HepG2 (cell line): Measurements from ENCODE around the gene EPS8L3. TPM values are rescaled to one million over a fixed set of nuclear protein-coding genes. Genes with fewer than 3 reads are reported as not detected.

Experiments used
- ATAC-seq: fragments of 200-7000 bp; cut with Tn5 transposase; 3 replicates; pipeline ENCODE4 v1.9.1; 2020; ENCODE audit warnings: mild to moderate bottlenecking, moderate library complexity
- BruUV-seq: library from RNA; stranded (reverse); fragments of 400-500 nt; replicated peaks from 2 replicates; lab custom pipeline; 2021; lab: Mats Ljungman, UMichigan
- CTCF ChIA-PET: fragments of 300-600 bp; formaldehyde crosslinking; extraction: SDS; loops from one replicate; lab custom pipeline; 2021; ENCODE audit warnings: low total read pairs, inconsistent platforms, low intra/inter-chr PET ratio; lab: Yijun Ruan, JAX
- POLR2A ChIA-PET: fragments of 350-600 bp; sonication (Branson Sonifier 250); formaldehyde crosslinking; loops from one replicate; lab custom pipeline; 2020; ENCODE audit warnings: antibody characterized with exemption, inconsistent platforms; lab: Yijun Ruan, JAX
- DNase-seq: peaks from one replicate; pipeline ENCODE4 v3.0.0-alpha.2; 2015; ENCODE audit warnings: low spot score
- FAIRE-seq: peaks from 3 replicates; lab custom pipeline; 2011; peaks lifted over from hg19 to GRCh38; lab: Jason Lieb, UNC
- H2AFZ ChIP-seq: one replicate; pipeline ENCODE4 v1.6.1; 2011; ENCODE audit warnings: low read length, inconsistent platforms
- H3K27ac ChIP-seq: fragments of 300-600 bp; 3 replicates; pipeline ENCODE4 v1.8.0; 2011; ENCODE audit warnings: mixed run types, mild to moderate bottlenecking, mixed read lengths, low read length, inconsistent platforms; ENCODE audit not compliant: insufficient read depth; ENCODE audit errors: extremely low read length
- H3K27me3 ChIP-seq, 2 experiments: fragments of 200-600 bp in 1 of 2; 2 replicates in 1 of 2; 3 replicates in 1 of 2; pipeline versions ENCODE4 v1.6.0 to v1.8.0; 2011; ENCODE audit warnings: low read length in 2 of 2, mild to moderate bottlenecking in 2 of 2, moderate library complexity in 2 of 2, inconsistent platforms in 1 of 2; ENCODE audit not compliant: insufficient read depth in 2 of 2, control insufficient read depth in 1 of 2
- H3K36me3 ChIP-seq, 2 experiments: fragments of 200-600 bp in 1 of 2; replicated peaks in 1 of 2; 2 replicates in 1 of 2; 3 replicates in 1 of 2; pipeline versions ENCODE4 v1.5.1 to v1.8.0; 2011; ENCODE audit warnings: low read length in 2 of 2, inconsistent platforms in 1 of 2; ENCODE audit not compliant: insufficient read depth in 2 of 2, control insufficient read depth in 1 of 2
- H3K4me1 ChIP-seq: 2 replicates; pipeline ENCODE4 v1.5.1; 2012; ENCODE audit warnings: low read length, inconsistent platforms; ENCODE audit not compliant: insufficient read depth
- H3K4me2 ChIP-seq: 2 replicates; pipeline ENCODE4 v1.6.0; 2011; ENCODE audit warnings: low read depth, low read length, inconsistent platforms
- H3K4me3 ChIP-seq, 3 experiments: fragments of 200-600 bp in 1 of 3; sonication (generic), shearing (Covaris generic) in 1 of 3; replicated peaks in 1 of 3; 2 replicates each; pipeline ENCODE4 v1.5.1; 2011 to 2016; ENCODE audit warnings: low read length in 3 of 3, inconsistent platforms in 2 of 3, low read depth in 2 of 3, mild to moderate bottlenecking in 2 of 3, control low read depth in 1 of 3, mixed read lengths in 1 of 3; ENCODE audit not compliant: insufficient read depth in 1 of 3
- H3K79me2 ChIP-seq: one replicate; pipeline ENCODE4 v1.6.1; 2011; ENCODE audit warnings: low read length, inconsistent platforms; ENCODE audit not compliant: insufficient read depth
- H3K9ac ChIP-seq: 2 replicates; pipeline ENCODE4 v1.6.0; 2011; ENCODE audit warnings: mild to moderate bottlenecking, low read depth, low read length, inconsistent platforms; ENCODE audit not compliant: insufficient read depth
- H3K9me3 ChIP-seq: 2 replicates; pipeline ENCODE4 v1.5.1; 2012; ENCODE audit warnings: mild to moderate bottlenecking, low read length
- H4K20me1 ChIP-seq: 2 replicates; pipeline ENCODE4 v1.6.0; 2011; ENCODE audit warnings: inconsistent platforms, mild to moderate bottlenecking, low read length, moderate library complexity; ENCODE audit not compliant: insufficient read depth
- HNF1B ChIP-seq: sonication (generic); formaldehyde crosslinking; IDR thresholded peaks from 2 replicates; pipeline ENCODE4 v1.5.1; 2020; ENCODE audit warnings: mild to moderate bottlenecking, moderate library complexity, missing genetic modification reagents
- MED1 ChIP-seq: sonication (generic); formaldehyde crosslinking; IDR thresholded peaks from 2 replicates; pipeline ENCODE4 v1.4.0; 2020; ENCODE audit warnings: missing genetic modification reagents
- ZNF263 ChIP-seq: sonication (generic); formaldehyde crosslinking; IDR thresholded peaks from 2 replicates; pipeline ENCODE4 v1.4.0; 2020; ENCODE audit warnings: missing genetic modification reagents
- ZNF556 ChIP-seq: sonication (generic); formaldehyde crosslinking; IDR thresholded peaks from 2 replicates; pipeline ENCODE4 v1.4.0; 2020; ENCODE audit warnings: mild to moderate bottlenecking, missing genetic modification reagents, borderline replicate concordance
- WGBS: methylation state at CpG from one replicate; pipeline ENCODE4 v1.1.6; 2017; ENCODE audit warnings: low lambda C conversion rate; 5-methylcytosine and 5-hydroxymethylcytosine counted together
- in situ Hi-C: cut with HindIII; loops from 2 replicates; pipeline ENCODE4 v1.10.0; 2017; ENCODE audit warnings: low pct_unique_long_range_greater_than_20kb; ENCODE audit not compliant: extremely low pct_ligation_motif_present
- intact Hi-C: fragments of 100-400 bp; cut with micrococcal nuclease; formaldehyde crosslinking; loops from one replicate; pipeline ENCODE4 v1.10.0; 2022; ENCODE audit not compliant: unreplicated experiment
- polyA plus RNA-seq, 8 experiments: library from polyadenylated mRNA; depleted of rRNA in 3 of 8; stranded (reverse) in 7 of 8; unstranded in 1 of 8; fragments of >200 nt; fragmentation: Illumina TruSeq in 4 of 8; extraction: Trizol in 4 of 8; gene quantifications; 2 replicates each; pipeline versions ENCODE4 v1.2.1 to v1.2.3, GENCODE V29; 2011 to 2016; ENCODE audit warnings: low read depth in 4 of 8, missing spikeins in 1 of 8, mixed read lengths in 1 of 8; ENCODE audit not compliant: insufficient read depth in 1 of 8
- total RNA-seq, 5 experiments: library from RNA; depleted of rRNA; stranded (reverse); fragments of >200 nt; fragmentation: Illumina TruSeq; extraction: Trizol; gene quantifications; 2 replicates each; pipeline ENCODE4 v1.2.3, GENCODE V29; 2016; ENCODE audit warnings: low read depth in 1 of 5

Gene EPS8L3
- total and polyA plus RNA-seq, 2 of the 13 experiments (the other 11 are each of a cell fraction or from before 2014, with no cell fraction given), result 18.2 to 106 TPM

GRCh38 chr1:109812691-109813393 lies 49.1 kb upstream of the EPS8L3 start:
- no peak for FAIRE-seq
- Histone ChIP-seq H3K79me2 (no peaks in the 10 kb centered on the region), H3K9me3 (peaks cover 8% of the 10 kb centered on the region), H3K4me2 (no peak overlapping the region), H3K27me3 (peaks cover 0 to 2% of the 10 kb centered on the region in 2 experiments; a peak in 1 of 5 replicates), H3K36me3 (no peaks in the 10 kb centered on the region), H3K27ac (no peak overlapping the region), H2AFZ (no peak overlapping the region), H3K9ac (no peak overlapping the region), H3K4me3 (no peak overlapping the region), H4K20me1 (no peaks in the 10 kb centered on the region), H3K4me1 (peaks cover 6% of the 10 kb centered on the region; the same call in 1 of the 2 replicates)
- TF ChIP-seq HNF1B (CRISPR knock-in tag), result no peak
- TF ChIP-seq ZNF263 (CRISPR knock-in tag), result no peak
- no peak for TF ChIP-seq ZNF556
- in situ Hi-C loops (no loop called here), intact Hi-C loops (no loop called here)
- no peak for DNase-seq
- WGBS, result 0% methylated on average over 1 of the region's 1 CpG
- ATAC-seq, result no peak
- no TSS peak for BruUV-seq
- ChIA-PET POLR2A (no interaction called here), CTCF (no interaction called here)

GRCh38 chr1:109808703-109809102 lies 45.0 kb upstream of the EPS8L3 start:
- no peak for DNase-seq
- H3K27me3 ChIP-seq, result peaks cover 0 to 2% of the 10 kb centered on the region in 2 experiments; a peak in 2 of 5 replicates
- no peak overlapping the region for H3K9ac ChIP-seq
- no peaks in the 10 kb centered on the region for H3K9me3 ChIP-seq
- CTCF ChIA-PET, result no interaction called here
- H2AFZ ChIP-seq, result no peak overlapping the region
- H4K20me1 ChIP-seq, result no peaks in the 10 kb centered on the region
- no peak for FAIRE-seq
- TF ChIP-seq MED1 (CRISPR knock-in tag), result no peak
- H3K79me2 ChIP-seq, result no peaks in the 10 kb centered on the region
- H3K4me1 ChIP-seq, result no peaks in the 10 kb centered on the region
- no TSS peak for BruUV-seq
- H3K27ac ChIP-seq, result no peak overlapping the region
- WGBS, result 83% methylated on average over 5 of the region's 6 CpGs
- in situ Hi-C loops (no loop called here), intact Hi-C loops (no loop called here)
- peak; percentile 74 for ATAC-seq
- no peak overlapping the region for H3K4me2 ChIP-seq
- H3K36me3 ChIP-seq, result no peaks in the 10 kb centered on the region
- POLR2A ChIA-PET, result no interaction called here
- H3K4me3 ChIP-seq, result no peak overlapping the region
